Measurements from ENCODE around the gene TCEA2. TPM values are rescaled to one million over a fixed set of nuclear protein-coding genes. Genes with fewer than 3 reads are reported as not detected.

The TCEA2 gene
- total and polyA plus RNA-seq, 2 of the 13 experiments (the other 11 are each of a cell fraction or from before 2014, with no cell fraction given): 28.1 to 33.7 TPM

DNA sequence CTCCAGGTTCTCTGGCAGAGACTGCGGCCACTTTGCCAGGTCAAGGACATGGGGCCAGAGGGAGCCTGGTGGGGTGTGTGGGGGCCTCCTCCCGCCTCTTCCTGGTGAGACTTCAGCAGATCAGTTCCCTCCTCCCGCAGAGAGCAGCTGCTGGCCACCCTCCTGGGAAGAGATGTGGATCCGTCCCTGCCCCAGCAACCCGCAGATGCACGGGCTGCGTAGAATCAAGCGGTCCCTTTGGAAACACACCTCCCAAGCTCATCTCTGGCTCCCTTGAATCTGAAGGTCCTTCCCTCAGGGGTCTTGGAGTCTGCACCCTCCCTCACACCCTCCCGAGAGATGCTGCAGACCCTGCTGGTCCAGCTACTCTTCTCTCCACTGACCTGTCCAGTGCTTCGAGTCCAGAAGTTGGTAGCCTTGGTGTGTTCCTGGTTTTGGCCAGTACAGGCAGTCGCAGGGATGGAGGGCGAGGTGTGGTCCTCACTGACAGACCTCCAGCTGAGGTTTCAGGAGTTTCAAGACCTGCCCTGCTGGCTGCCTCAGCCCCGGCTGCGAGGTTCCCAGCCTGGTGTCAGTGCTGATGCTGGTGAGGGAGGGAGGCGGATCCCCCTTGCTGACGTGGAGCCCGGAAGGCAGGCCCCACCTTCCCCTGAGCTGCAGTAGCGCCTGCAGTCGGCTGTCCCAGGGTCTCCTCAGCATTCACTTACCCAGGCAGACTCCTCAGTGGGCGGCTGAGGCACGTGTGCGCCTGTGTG lies 44.2 kb downstream of the TCEA2 start, which contains the start of gene NPBWR2:
NPBWR2 (minus strand) TSS at position 585 of the 755 bp plus-strand sequence. CDS start 734 bp downstream, outside the sequence.
- 27% methylated on average over 19 of the region's 22 CpGs for WGBS (ENCODE audit: low lambda C conversion rate)
- H4K20me1 ChIP-seq (ENCODE audit: insufficient read depth, low read length): peaks cover 8% of the 10 kb centered on the region; the same call in 1 of the 2 replicates
- H3K27ac ChIP-seq (ENCODE audit: extremely low read length, insufficient read depth, low read length): no peak within 1 kb of the TSS
- no peak for ATAC-seq
- no peak within 1 kb of the TSS for H3K4me3 ChIP-seq (replicated peaks in 1 of 3; ENCODE audit: insufficient read depth in 1 of 3, low read depth in 2 of 3, low read length in 3 of 3)
- no peaks in the 10 kb centered on the region for H3K9me3 ChIP-seq (ENCODE audit: low read length)
- H3K27me3 ChIP-seq (ENCODE audit: control insufficient read depth in 1 of 2, insufficient read depth in 2 of 2, low read length in 2 of 2): peaks cover 39 to 88% of the 10 kb centered on the region in 2 experiments
- no peaks in the 10 kb centered on the region for H3K36me3 ChIP-seq (replicated peaks in 1 of 2; ENCODE audit: control insufficient read depth in 1 of 2, insufficient read depth in 2 of 2, low read length in 2 of 2)
- BruUV-seq (replicated peaks): no TSS peak
- H3K4me2 ChIP-seq (ENCODE audit: low read depth, low read length): no peak within 1 kb of the TSS
- no peak for FAIRE-seq
- no peaks in the 10 kb centered on the region for H3K79me2 ChIP-seq (ENCODE audit: insufficient read depth, low read length)
- intact Hi-C loops (cut with micrococcal nuclease; ENCODE audit: unreplicated experiment) (no loop called here), in situ Hi-C loops (cut with HindIII; ENCODE audit: extremely low pct_ligation_motif_present, low pct_unique_long_range_greater_than_20kb) (no loop called here)
- ChIA-PET CTCF (ENCODE audit: low intra/inter-chr PET ratio, low total read pairs) (no interaction called here), POLR2A (no interaction called here)
- H2AFZ ChIP-seq (ENCODE audit: low read length): no peak within 1 kb of the TSS
- H3K4me1 ChIP-seq (ENCODE audit: insufficient read depth, low read length): peaks cover 21% of the 10 kb centered on the region
- TF ChIP-seq ZNF292 (CRISPR knock-in tag; IDR thresholded peaks at IDR 0.05; ENCODE audit: borderline replicate concordance, low read depth) (no peak), XRCC5 (optimal IDR thresholded peaks at IDR 0.05; ENCODE audit: low read length) (peak; percentile 25), GABPA (IDR thresholded peaks at IDR 0.05; ENCODE audit: low read depth, low read length) (0 out of 2 replicates have a peak, but pooled peaks have one; percentile 10), GABPA (CRISPR knock-in tag; IDR thresholded peaks at IDR 0.05; ENCODE audit: low read depth) (no peak), HOXA7 (CRISPR knock-in tag; IDR thresholded peaks at IDR 0.05) (0 out of 2 replicates have a peak, but pooled peaks have one; percentile 49), GABPB1 (CRISPR knock-in tag; IDR thresholded peaks at IDR 0.05) (peak; percentile 14; the same call in 1 of the 2 replicates)
- TF ChIP-seq, protein P1, sequence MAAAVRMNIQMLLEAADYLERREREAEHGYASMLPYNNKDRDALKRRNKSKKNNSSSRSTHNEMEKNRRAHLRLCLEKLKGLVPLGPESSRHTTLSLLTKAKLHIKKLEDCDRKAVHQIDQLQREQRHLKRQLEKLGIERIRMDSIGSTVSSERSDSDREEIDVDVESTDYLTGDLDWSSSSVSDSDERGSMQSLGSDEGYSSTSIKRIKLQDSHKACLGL (CRISPR knock-in tag; IDR thresholded peaks at IDR 0.05): 0 out of 2 replicates have a peak, but pooled peaks have one; percentile 31
- no peak within 1 kb of the TSS for H3K9ac ChIP-seq (ENCODE audit: insufficient read depth, low read depth, low read length)
- no peak for DNase-seq (ENCODE audit: low spot score)
